Smooth muscle cell (in vitro differentiated cells): ENCODE measurements around the gene LRCOL1. TPM values are rescaled to one million over a fixed set of nuclear protein-coding genes. Genes with fewer than 3 reads are reported as not detected.

Experiments used
- DNase-seq: peaks from one replicate; lab custom pipeline; 2025; ENCODE audit not compliant: unreplicated experiment; lab: John Stamatoyannopoulos, UW
- H2AFZ ChIP-seq: fragments of 200-600 bp; sonication (generic); 2 replicates; pipeline ENCODE4 v1.6.0; 2016; ENCODE audit warnings: antibody characterized with exemption, low read depth, mild to moderate bottlenecking
- H3F3A ChIP-seq: fragments of 200-600 bp; sonication (generic); 2 replicates; pipeline ENCODE4 v1.6.0; 2017; ENCODE audit warnings: antibody characterized with exemption, low read depth
- H3K27ac ChIP-seq: fragments of 200-600 bp; sonication (generic); 2 replicates; pipeline ENCODE4 v1.5.1; 2016; ENCODE audit warnings: low read depth, mild to moderate bottlenecking
- H3K27me3 ChIP-seq: fragments of 200-600 bp; sonication (generic); 2 replicates; pipeline ENCODE4 v1.6.1; 2016; ENCODE audit warnings: low read depth, mild to moderate bottlenecking
- H3K36me3 ChIP-seq: fragments of 200-600 bp; sonication (generic); 2 replicates; pipeline ENCODE4 v1.5.1; 2016; ENCODE audit warnings: low read depth
- H3K4me1 ChIP-seq: fragments of 200-600 bp; sonication (generic); 2 replicates; pipeline ENCODE4 v1.5.1; 2016; ENCODE audit warnings: low read depth
- H3K4me2 ChIP-seq: fragments of 200-600 bp; sonication (generic); 2 replicates; pipeline ENCODE4 v1.6.0; 2016; ENCODE audit warnings: mild to moderate bottlenecking
- H3K4me3 ChIP-seq: fragments of 200-600 bp; sonication (generic); 2 replicates; pipeline ENCODE4 v1.5.1; 2016; ENCODE audit warnings: mild to moderate bottlenecking
- H3K79me2 ChIP-seq: fragments of 200-600 bp; sonication (generic); 2 replicates; pipeline ENCODE4 v1.6.0; 2016; ENCODE audit warnings: low read depth, mild to moderate bottlenecking
- H3K9ac ChIP-seq: fragments of 200-600 bp; sonication (generic); 2 replicates; pipeline ENCODE4 v1.6.0; 2016; ENCODE audit warnings: low read depth
- H3K9me3 ChIP-seq: fragments of 200-600 bp; sonication (generic); replicated peaks from 2 replicates; pipeline ENCODE4 v1.5.1; 2016; ENCODE audit warnings: low read depth
- H4K20me1 ChIP-seq: fragments of 200-600 bp; sonication (generic); 2 replicates; pipeline ENCODE4 v1.6.0; 2016; ENCODE audit warnings: low read depth
- CTCF ChIP-seq: fragments of 200-600 bp; sonication (generic); IDR thresholded peaks from 2 replicates; pipeline ENCODE4 v1.5.1; 2017; ENCODE audit warnings: borderline replicate concordance, mild to moderate bottlenecking, antibody characterized with exemption; ENCODE audit not compliant: insufficient read depth, poor library complexity, severe bottlenecking
- WGBS: methylation state at CpG from one replicate; pipeline ENCODE4 v1.1.7; 2016; ENCODE audit warnings: low lambda C conversion rate; 5-methylcytosine and 5-hydroxymethylcytosine counted together
- polyA plus RNA-seq: library from polyadenylated mRNA; unstranded; fragments of >200 nt; fragmentation: Nextera tagmentation; extraction: Ambion mirVana; gene quantifications from 2 replicates; pipeline ENCODE4 v1.2.1, GENCODE V29; 2016
- total RNA-seq: library from RNA; depleted of rRNA; stranded (reverse); fragments of >200 nt; gene quantifications from 2 replicates; pipeline ENCODE4 v1.2.3, GENCODE V29; 2014

LRCOL1 gene
- total and polyA plus RNA-seq, 2 experiments from 2014 or later: not detected

GRCh38 chr12:132632521-132633228 is 22.3 kb upstream of the LRCOL1 start:
- H3K79me2 ChIP-seq: no peaks in the 10 kb centered on the region
- H3K9ac ChIP-seq: no peak overlapping the region
- no peaks in the 10 kb centered on the region for H3K27me3 ChIP-seq
- WGBS: 93% methylated on average over 17 of the region's 17 CpGs
- H3K4me1 ChIP-seq: no peaks in the 10 kb centered on the region
- TF ChIP-seq CTCF: no peak
- H2AFZ ChIP-seq: no peak overlapping the region
- no peak overlapping the region for H3K4me3 ChIP-seq
- DNase-seq: no peak
- H4K20me1 ChIP-seq: no peaks in the 10 kb centered on the region
- no peaks in the 10 kb centered on the region for H3K9me3 ChIP-seq
- H3K27ac ChIP-seq: no peak overlapping the region
- no peak overlapping the region for H3K4me2 ChIP-seq
- no peaks in the 10 kb centered on the region for H3F3A ChIP-seq
- H3K36me3 ChIP-seq: peaks cover 3% of the 10 kb centered on the region

- Histone ChIP-seq H3K9me3 (no peaks in the 10 kb centered on the region), H4K20me1 (no peaks in the 10 kb centered on the region), H3F3A (no peaks in the 10 kb centered on the region), H2AFZ (no peak overlapping the region), H3K4me1 (no peaks in the 10 kb centered on the region), H3K36me3 (peaks cover 3% of the 10 kb centered on the region), H3K9ac (no peak overlapping the region), H3K4me3 (no peak overlapping the region), H3K27me3 (no peaks in the 10 kb centered on the region), H3K79me2 (no peaks in the 10 kb centered on the region), H3K27ac (no peak overlapping the region), H3K4me2 (no peak overlapping the region)
- no peak for TF ChIP-seq CTCF
- WGBS: 96% methylated on average over 11 of the region's 11 CpGs
- DNase-seq: no peak
Observed at GRCh38 chr12:132631666-132632065, 21.3 kb upstream of the LRCOL1 start.

GRCh38 chr12:132630672-132631071 is 20.3 kb upstream of the LRCOL1 start:
- Histone ChIP-seq H3K4me1 (no peaks in the 10 kb centered on the region), H3K79me2 (no peaks in the 10 kb centered on the region), H3K27ac (no peak overlapping the region), H3K27me3 (no peaks in the 10 kb centered on the region), H3K4me3 (no peak overlapping the region), H3K9ac (no peak overlapping the region), H3K9me3 (no peaks in the 10 kb centered on the region), H3K4me2 (no peak overlapping the region), H2AFZ (no peak overlapping the region), H3F3A (no peaks in the 10 kb centered on the region), H4K20me1 (no peaks in the 10 kb centered on the region), H3K36me3 (peaks cover 3% of the 10 kb centered on the region)
- TF ChIP-seq CTCF: no peak
- DNase-seq: no peak
- 95% methylated on average over 6 of the region's 6 CpGs for WGBS

GRCh38 chr12:132629330-132629729 is 18.9 kb upstream of the LRCOL1 start:
- H3K9me3 ChIP-seq: no peaks in the 10 kb centered on the region
- H3K27me3 ChIP-seq: no peaks in the 10 kb centered on the region
- H3K79me2 ChIP-seq: no peaks in the 10 kb centered on the region
- H3K4me1 ChIP-seq: no peaks in the 10 kb centered on the region
- H3K36me3 ChIP-seq: peaks cover 3% of the 10 kb centered on the region
- no peak overlapping the region for H3K4me3 ChIP-seq
- no peak overlapping the region for H3K4me2 ChIP-seq
- no peak overlapping the region for H2AFZ ChIP-seq
- H3F3A ChIP-seq: no peaks in the 10 kb centered on the region
- DNase-seq: no peak
- no peak overlapping the region for H3K9ac ChIP-seq
- no peak for TF ChIP-seq CTCF
- 94% methylated on average over 6 of the region's 6 CpGs for WGBS
- no peaks in the 10 kb centered on the region for H4K20me1 ChIP-seq
- H3K27ac ChIP-seq: no peak overlapping the region
